ENCODE data around the gene FMO1. TPM values are rescaled to one million over a fixed set of nuclear protein-coding genes. Genes with fewer than 3 reads are reported as not detected.

Gene FMO1
- total RNA-seq, 1 donor from 2014 or later, result not detected

DNA sequence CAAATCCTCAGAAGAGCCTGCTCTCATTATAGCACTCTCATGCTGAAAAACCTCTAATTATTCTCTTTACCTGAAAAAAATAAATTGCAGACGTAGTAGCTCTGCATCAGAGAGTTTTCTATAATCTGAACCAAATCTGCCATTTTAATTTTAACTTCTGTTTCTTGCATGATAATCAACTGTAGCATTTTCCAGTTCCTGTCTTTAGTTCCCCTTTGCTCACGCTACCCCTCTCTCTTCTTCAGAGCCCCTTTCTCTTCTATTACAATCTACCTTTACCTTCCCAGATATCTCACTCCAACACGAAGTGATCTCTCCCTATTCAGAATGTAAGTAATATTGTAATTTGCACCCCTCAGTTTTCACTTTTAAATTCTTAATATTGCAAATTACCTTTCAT is 31.4 kb downstream of the FMO1 start:
- Histone ChIP-seq H2AFZ (replicated peaks) (no peak overlapping the region), H3K27ac (no peak overlapping the region), H3K4me3 (no peak overlapping the region), H3K9ac (no peak overlapping the region), H3K36me3 (no peaks in the 10 kb centered on the region), H3F3A (ENCODE audit: low read depth) (no peaks in the 10 kb centered on the region), H3K27me3 (no peaks in the 10 kb centered on the region), H3K4me2 (no peak overlapping the region), H3K79me2 (ENCODE audit: low read depth) (no peaks in the 10 kb centered on the region), H3K4me1 (peaks cover 8% of the 10 kb centered on the region), H3K9me3 (ENCODE audit: low read depth) (no peaks in the 10 kb centered on the region), H4K20me1 (ENCODE audit: low read depth) (no peaks in the 10 kb centered on the region)
- TF ChIP-seq EZH2phosphoT487 (IDR thresholded peaks at IDR 0.05) (no peak), EZH2 (IDR thresholded peaks at IDR 0.05) (no peak)
- TF ChIP-seq, protein P1, sequence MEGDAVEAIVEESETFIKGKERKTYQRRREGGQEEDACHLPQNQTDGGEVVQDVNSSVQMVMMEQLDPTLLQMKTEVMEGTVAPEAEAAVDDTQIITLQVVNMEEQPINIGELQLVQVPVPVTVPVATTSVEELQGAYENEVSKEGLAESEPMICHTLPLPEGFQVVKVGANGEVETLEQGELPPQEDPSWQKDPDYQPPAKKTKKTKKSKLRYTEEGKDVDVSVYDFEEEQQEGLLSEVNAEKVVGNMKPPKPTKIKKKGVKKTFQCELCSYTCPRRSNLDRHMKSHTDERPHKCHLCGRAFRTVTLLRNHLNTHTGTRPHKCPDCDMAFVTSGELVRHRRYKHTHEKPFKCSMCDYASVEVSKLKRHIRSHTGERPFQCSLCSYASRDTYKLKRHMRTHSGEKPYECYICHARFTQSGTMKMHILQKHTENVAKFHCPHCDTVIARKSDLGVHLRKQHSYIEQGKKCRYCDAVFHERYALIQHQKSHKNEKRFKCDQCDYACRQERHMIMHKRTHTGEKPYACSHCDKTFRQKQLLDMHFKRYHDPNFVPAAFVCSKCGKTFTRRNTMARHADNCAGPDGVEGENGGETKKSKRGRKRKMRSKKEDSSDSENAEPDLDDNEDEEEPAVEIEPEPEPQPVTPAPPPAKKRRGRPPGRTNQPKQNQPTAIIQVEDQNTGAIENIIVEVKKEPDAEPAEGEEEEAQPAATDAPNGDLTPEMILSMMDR (IDR thresholded peaks at IDR 0.05), result no peak
- no peaks in the 10 kb centered on the region for H3K4me1 Mint-ChIP-seq
- no peak for DNase-seq (ENCODE audit: low spot score)
- no peak overlapping the region for H3K27ac Mint-ChIP-seq
- H3K27me3 Mint-ChIP-seq (ENCODE audit: insufficient read depth, low read depth), result peaks cover 2% of the 10 kb centered on the region
- no peaks in the 10 kb centered on the region for H3K9me3 Mint-ChIP-seq
- H3K4me3 Mint-ChIP-seq, result no peak overlapping the region
- H3K36me3 Mint-ChIP-seq, result no peaks in the 10 kb centered on the region

DNA sequence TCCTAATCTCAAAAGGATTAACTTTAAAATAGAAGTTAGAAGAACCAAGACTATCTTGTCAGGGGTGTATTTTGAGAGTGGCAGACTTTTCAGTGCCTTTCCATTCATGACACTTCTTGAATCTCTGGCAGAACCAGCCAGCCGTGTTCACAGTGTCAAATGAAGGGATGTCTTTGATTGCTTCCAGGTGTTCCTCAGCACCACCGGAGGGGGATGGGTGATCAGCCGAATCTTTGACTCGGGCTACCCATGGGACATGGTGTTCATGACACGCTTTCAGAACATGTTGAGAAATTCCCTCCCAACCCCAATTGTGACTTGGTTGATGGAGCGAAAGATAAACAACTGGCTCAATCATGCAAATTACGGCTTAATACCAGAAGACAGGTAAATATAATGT is 32.3 kb downstream of the FMO1 start:
- no peak overlapping the region for H3K27ac Mint-ChIP-seq
- Histone ChIP-seq H3K4me3 (no peak overlapping the region), H3K9ac (no peak overlapping the region), H3K9me3 (ENCODE audit: low read depth) (no peaks in the 10 kb centered on the region), H3F3A (ENCODE audit: low read depth) (no peaks in the 10 kb centered on the region), H3K27ac (no peak overlapping the region), H3K4me2 (no peak overlapping the region), H3K36me3 (no peaks in the 10 kb centered on the region), H3K4me1 (peaks cover 8% of the 10 kb centered on the region), H3K27me3 (no peaks in the 10 kb centered on the region), H3K79me2 (ENCODE audit: low read depth) (no peaks in the 10 kb centered on the region), H2AFZ (replicated peaks) (no peak overlapping the region), H4K20me1 (ENCODE audit: low read depth) (no peaks in the 10 kb centered on the region)
- TF ChIP-seq, protein P1 (IDR thresholded peaks at IDR 0.05), result no peak
- TF ChIP-seq EZH2 (IDR thresholded peaks at IDR 0.05) (no peak), EZH2phosphoT487 (IDR thresholded peaks at IDR 0.05) (no peak)
- H3K36me3 Mint-ChIP-seq, result no peaks in the 10 kb centered on the region
- H3K4me1 Mint-ChIP-seq, result no peaks in the 10 kb centered on the region
- no peak for DNase-seq (ENCODE audit: low spot score)
- no peaks in the 10 kb centered on the region for H3K9me3 Mint-ChIP-seq
- H3K4me3 Mint-ChIP-seq, result no peak overlapping the region
- H3K27me3 Mint-ChIP-seq (ENCODE audit: insufficient read depth, low read depth), result peaks cover 2% of the 10 kb centered on the region

DNA sequence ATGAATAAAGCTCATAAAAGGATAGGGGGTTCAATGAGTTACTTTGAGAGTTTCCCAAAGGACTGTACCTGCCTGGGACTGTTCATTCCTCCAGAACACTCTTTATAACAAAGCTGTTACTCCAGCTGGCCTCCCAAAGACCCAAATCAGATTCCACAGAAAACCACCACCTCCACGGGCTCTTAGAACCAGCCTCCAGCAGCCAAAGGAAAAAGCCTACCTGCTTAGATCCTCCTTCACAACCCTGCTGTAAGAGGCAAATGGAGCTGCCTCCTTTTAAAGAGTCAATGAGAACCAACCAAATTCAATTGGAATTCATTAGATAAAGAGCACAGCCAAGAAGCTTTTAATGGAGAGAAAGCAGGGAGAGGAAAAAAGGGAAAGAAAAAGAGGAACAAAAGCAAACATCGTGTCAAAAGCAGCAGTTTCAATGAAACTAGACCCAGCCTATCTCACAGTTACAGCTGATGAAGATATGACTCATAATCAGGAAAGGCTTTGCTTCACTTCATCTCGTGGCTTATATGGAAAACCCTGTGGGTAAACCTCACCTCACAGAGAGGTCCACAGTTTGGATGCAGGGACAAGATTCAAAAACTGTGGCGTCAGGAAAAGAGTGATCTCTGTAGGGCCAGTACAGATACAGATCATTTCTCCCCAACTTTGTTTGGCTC is 37.9 kb downstream of the FMO1 start:
- Mint-ChIP-seq H3K4me3 (no peak overlapping the region), H3K27ac (no peak overlapping the region), H3K4me1 (no peaks in the 10 kb centered on the region), H3K9me3 (no peaks in the 10 kb centered on the region), H3K36me3 (no peaks in the 10 kb centered on the region), H3K27me3 (ENCODE audit: insufficient read depth, low read depth) (no peaks in the 10 kb centered on the region)
- Histone ChIP-seq H3F3A (ENCODE audit: low read depth) (no peaks in the 10 kb centered on the region), H3K27ac (no peak overlapping the region), H3K79me2 (ENCODE audit: low read depth) (no peaks in the 10 kb centered on the region), H3K9me3 (ENCODE audit: low read depth) (no peaks in the 10 kb centered on the region), H4K20me1 (ENCODE audit: low read depth) (no peaks in the 10 kb centered on the region), H3K4me2 (no peak overlapping the region), H3K9ac (no peak overlapping the region), H3K4me1 (no peaks in the 10 kb centered on the region), H3K36me3 (no peaks in the 10 kb centered on the region), H3K4me3 (no peak overlapping the region), H2AFZ (replicated peaks) (no peak overlapping the region), H3K27me3 (no peaks in the 10 kb centered on the region)
- DNase-seq (ENCODE audit: low spot score), result no peak
- TF ChIP-seq EZH2phosphoT487 (IDR thresholded peaks at IDR 0.05), result no peak
- TF ChIP-seq, protein P1 (IDR thresholded peaks at IDR 0.05), result no peak
- no peak for TF ChIP-seq EZH2 (IDR thresholded peaks at IDR 0.05)
